ENCODE data around the gene ADK.

ADK gene

GRCh38 chr10:74238031-74238431 lies 87.0 kb downstream of the ADK start:
- no peak for DNase-seq (ENCODE audit: low read depth in 2 of 2)

- no peak for DNase-seq (ENCODE audit: low read depth in 2 of 2)
Measured at GRCh38 chr10:74238516-74238915, 87.5 kb downstream of the ADK start.

GRCh38 chr10:74243067-74243466 lies 92.0 kb downstream of the ADK start:
- no peak for DNase-seq (ENCODE audit: low read depth in 2 of 2)

GRCh38 chr10:74244097-74244685 lies 93.2 kb downstream of the ADK start:
- DNase-seq (ENCODE audit: low read depth in 2 of 2), result no peak

- DNase-seq (ENCODE audit: low read depth in 2 of 2), result no peak
Measured at GRCh38 chr10:74244807-74245206, 93.8 kb downstream of the ADK start.

GRCh38 chr10:74246495-74246894 lies 95.5 kb downstream of the ADK start:
- no peak for DNase-seq (ENCODE audit: low read depth in 2 of 2)

- DNase-seq (ENCODE audit: low read depth in 2 of 2), result no peak
Measured at GRCh38 chr10:74249865-74250264, 98.8 kb downstream of the ADK start.

- DNase-seq (ENCODE audit: low read depth in 2 of 2), result no peak
Measured at GRCh38 chr10:74255214-74255613, 104.2 kb downstream of the ADK start.

GRCh38 chr10:74255888-74256357 lies 104.9 kb downstream of the ADK start:
- DNase-seq (ENCODE audit: low read depth in 2 of 2), result no peak

GRCh38 chr10:74262856-74263255 lies 111.8 kb downstream of the ADK start:
- DNase-seq (ENCODE audit: low read depth in 2 of 2), result no peak

GRCh38 chr10:74263996-74264395 lies 113.0 kb downstream of the ADK start:
- DNase-seq (ENCODE audit: low read depth in 2 of 2), result no peak

- DNase-seq (ENCODE audit: low read depth in 2 of 2), result no peak
Measured at GRCh38 chr10:74272288-74272687, 121.3 kb downstream of the ADK start.

- DNase-seq (ENCODE audit: low read depth in 2 of 2), result no peak
Measured at GRCh38 chr10:74275755-74276290, 124.8 kb downstream of the ADK start.

- DNase-seq (ENCODE audit: low read depth in 2 of 2), result no peak
Measured at GRCh38 chr10:74276416-74276815, 125.4 kb downstream of the ADK start.

GRCh38 chr10:74282151-74282847 lies 131.3 kb downstream of the ADK start:
- DNase-seq (ENCODE audit: low read depth in 2 of 2), result no peak

- no peak for DNase-seq (ENCODE audit: low read depth in 2 of 2)
Measured at GRCh38 chr10:74282848-74283210, 131.8 kb downstream of the ADK start.

GRCh38 chr10:74289188-74289587 lies 138.2 kb downstream of the ADK start:
- no peak for DNase-seq (ENCODE audit: low read depth in 2 of 2)

GRCh38 chr10:74289951-74290350 lies 138.9 kb downstream of the ADK start:
- DNase-seq (ENCODE audit: low read depth in 2 of 2), result no peak

- no peak for DNase-seq (ENCODE audit: low read depth in 2 of 2)
Measured at GRCh38 chr10:74290708-74291107, 139.7 kb downstream of the ADK start.

GRCh38 chr10:74292871-74293427 lies 141.9 kb downstream of the ADK start:
- no peak for DNase-seq (ENCODE audit: low read depth in 2 of 2)

GRCh38 chr10:74293686-74294371 lies 142.8 kb downstream of the ADK start:
- no peak for DNase-seq (ENCODE audit: low read depth in 2 of 2)

- no peak for DNase-seq (ENCODE audit: low read depth in 2 of 2)
Measured at GRCh38 chr10:74297389-74298080, 146.5 kb downstream of the ADK start.
